Left lung (tissue), 10 donors: ENCODE measurements around the gene GRAMD4. TPM values are rescaled to one million over a fixed set of nuclear protein-coding genes. Genes with fewer than 3 reads are reported as not detected.

Experiments
- ATAC-seq: fragments of 200-7000 bp; cut with Tn5 transposase; one replicate; pipeline ENCODE4 v1.9.1; 2020; ENCODE audit warnings: moderate library complexity
- DNase-seq, 4 donors: peaks; one replicate each; pipeline ENCODE4 v3.0.0-alpha.2; 2013 to 2020
- H3K27ac ChIP-seq, 2 donors: fragments of 200-600 bp; sonication (generic) in 1 of 2; one replicate each; pipeline versions ENCODE4 v1.5.0 to v1.8.0; 2020 to 2021
- H3K27me3 ChIP-seq, 2 donors: fragments of 200-600 bp; sonication (generic) in 1 of 2; one replicate each; pipeline versions ENCODE4 v1.5.0 to v1.8.0; 2020 to 2021
- H3K36me3 ChIP-seq, 2 donors: fragments of 200-600 bp; sonication (generic) in 1 of 2; one replicate each; pipeline versions ENCODE4 v1.5.0 to v1.8.0; 2020 to 2021
- H3K4me1 ChIP-seq, 2 donors: fragments of 200-600 bp; one replicate each; pipeline ENCODE4 v1.8.0; 2021
- H3K4me3 ChIP-seq, 2 donors: fragments of 200-600 bp; sonication (generic) in 1 of 2; one replicate each; pipeline versions ENCODE4 v1.5.0 to v1.8.0; 2020 to 2021; ENCODE audit warnings: mild to moderate bottlenecking in 1 of 2
- H3K9me3 ChIP-seq, 2 donors: fragments of 200-600 bp; sonication (generic) in 1 of 2; one replicate each; pipeline versions ENCODE4 v1.5.0 to v1.8.0; 2020 to 2021
- CTCF ChIP-seq, 2 donors: fragments of 200-600 bp; sonication (generic) in 1 of 2; IDR thresholded peaks; one replicate each; pipeline versions ENCODE4 v1.5.0 to v1.8.0; 2021; ENCODE audit warnings: antibody characterized with exemption in 2 of 2
- intact Hi-C, 2 donors: fragments of 100-400 bp; cut with DNase I; formaldehyde crosslinking; loops; one replicate each; pipeline versions ENCODE4 v1.11.2 to v1.14.2; 2022
- polyA plus RNA-seq, 6 donors: library from polyadenylated mRNA; unstranded; fragments of 120-200 nt; gene quantifications; one replicate each; pipeline ENCODE4 v1.2.1, GENCODE V29; 2013; ENCODE audit not compliant: insufficient read length in 6 of 6
- total RNA-seq, 2 donors: library from RNA; stranded (reverse); fragmentation: NEBNext Ultra II Directional; extraction: Animal tissue kit (Norgen Biotek cat#: 25700); gene quantifications; one replicate each; pipeline ENCODE4 v1.2.1, GENCODE V29; 2021
- donor health status: DM: no; HTN: yes; CAD: no.
- donor health status: DM: no; HTN: no; CAD: no.

The GRAMD4 gene
- total and polyA plus RNA-seq, 8 donors = 25.2 to 78.2 (median 36.6) TPM

- Histone ChIP-seq H3K27ac (no peak overlapping the region), H3K9me3 (no peaks in the 10 kb centered on the region), H3K4me1 (peaks cover 0 to 41% of the 10 kb centered on the region in 2 donors), H3K4me3 (no peak overlapping the region), H3K27me3 (no peaks in the 10 kb centered on the region), H3K36me3 (no peaks in the 10 kb centered on the region)
- no peak for TF ChIP-seq CTCF (IDR thresholded peaks at IDR 0.05)
- ATAC-seq = peak; percentile 42
- intact Hi-C loops = no loop called here
- peak in 3 of 4 donors; percentile 46 to 79 (median 75) for DNase-seq
These were observed 29.2 kb downstream of the GRAMD4 start for GRCh38 chr22:46649141-46650077.

- TF ChIP-seq CTCF (IDR thresholded peaks at IDR 0.05) = no peak
- H3K36me3 ChIP-seq = no peaks in the 10 kb centered on the region
- no peak overlapping the region for H3K27ac ChIP-seq
- H3K4me3 ChIP-seq = no peak overlapping the region
- no peaks in the 10 kb centered on the region for H3K9me3 ChIP-seq
- H3K4me1 ChIP-seq = peaks cover 0 to 41% of the 10 kb centered on the region in 2 donors
- H3K27me3 ChIP-seq = no peaks in the 10 kb centered on the region
- DNase-seq (peak in 1 of 4 donors; percentile 39), ATAC-seq (no peak)
- intact Hi-C loops = no loop called here
These were observed 30.1 kb downstream of the GRAMD4 start for GRCh38 chr22:46650078-46650810.

GRCh38 chr22:46651316-46651715, 31.1 kb downstream of the GRAMD4 start:
- peaks cover 0 to 41% of the 10 kb centered on the region in 2 donors for H3K4me1 ChIP-seq
- DNase-seq (peak in 1 of 4 donors; percentile 54), ATAC-seq (no peak)
- no peak for TF ChIP-seq CTCF (IDR thresholded peaks at IDR 0.05)
- H3K27me3 ChIP-seq = no peaks in the 10 kb centered on the region
- no peaks in the 10 kb centered on the region for H3K36me3 ChIP-seq
- no peak overlapping the region for H3K27ac ChIP-seq
- H3K9me3 ChIP-seq = no peaks in the 10 kb centered on the region
- intact Hi-C loops = no loop called here
- no peak overlapping the region for H3K4me3 ChIP-seq

GRCh38 chr22:46652081-46652846, 32.1 kb downstream of the GRAMD4 start:
- no peak for TF ChIP-seq CTCF (IDR thresholded peaks at IDR 0.05)
- Histone ChIP-seq H3K9me3 (no peaks in the 10 kb centered on the region), H3K27ac (no peak overlapping the region), H3K36me3 (no peaks in the 10 kb centered on the region), H3K4me3 (no peak overlapping the region), H3K4me1 (peaks cover 0 to 45% of the 10 kb centered on the region in 2 donors), H3K27me3 (no peaks in the 10 kb centered on the region)
- intact Hi-C loops = no loop called here
- DNase-seq = peak in 1 of 4 donors; percentile 72
- ATAC-seq = no peak
